Caco-2 (cell line): ENCODE results near the gene FGF1. TPM values are rescaled to one million over a fixed set of nuclear protein-coding genes. Genes with fewer than 3 reads are reported as not detected.

ENCODE experiments used
- BruUV-seq: library from RNA; stranded (reverse); fragments of 400-500 nt; replicated peaks from 2 replicates; lab custom pipeline; 2021; lab: Mats Ljungman, UMichigan
- CTCF ChIA-PET: fragments of 300-600 bp; sonication (Branson Sonifier 250); formaldehyde crosslinking; loops from one replicate; lab custom pipeline; 2022; ENCODE audit warnings: antibody characterized with exemption; lab: Charles Lee
- POLR2A ChIA-PET: fragments of 300-600 bp; sonication (Branson Sonifier 250); formaldehyde crosslinking; loops from one replicate; lab custom pipeline; 2022; ENCODE audit warnings: antibody characterized with exemption; lab: Charles Lee
- DNase-seq, 2 experiments: peaks; one replicate each; pipeline versions ENCODE4 v3.0.0 to v3.0.0-alpha.2; 2020 to 2022
- H3K27me3 ChIP-seq: replicated peaks from 2 replicates; pipeline ENCODE4 v1.6.0; 2011; ENCODE audit warnings: low read length; ENCODE audit not compliant: control insufficient read depth, insufficient read depth
- H3K36me3 ChIP-seq: 2 replicates; pipeline ENCODE4 v1.5.1; 2011; ENCODE audit warnings: low read length; ENCODE audit not compliant: control insufficient read depth, insufficient read depth
- H3K4me1 ChIP-seq: fragments of 250-450 bp; sonication (Bioruptor Pico); 2 replicates; pipeline ENCODE4 v1.5.1; 2020; ENCODE audit warnings: mild to moderate bottlenecking
- H3K4me3 ChIP-seq: 2 replicates; pipeline ENCODE4 v1.5.1; 2011; ENCODE audit warnings: low read depth, mild to moderate bottlenecking, control low read depth, low read length
- H3K9me3 ChIP-seq: fragments of 250-450 bp; sonication (Bioruptor Pico); 2 replicates; pipeline ENCODE4 v1.5.1; 2020; ENCODE audit warnings: mild to moderate bottlenecking, moderate library complexity
- H3K27ac Mint-ChIP-seq: one replicate; pipeline ENCODE4 v1.8.0; 2022; ENCODE audit warnings: mixed read lengths; ENCODE audit not compliant: unreplicated experiment
- H3K27me3 Mint-ChIP-seq: one replicate; pipeline ENCODE4 v1.8.0; 2022; ENCODE audit warnings: mixed read lengths; ENCODE audit not compliant: insufficient read depth, unreplicated experiment
- H3K36me3 Mint-ChIP-seq: one replicate; pipeline ENCODE4 v1.8.0; 2022; ENCODE audit warnings: mild to moderate bottlenecking, mixed read lengths; ENCODE audit not compliant: insufficient read depth, unreplicated experiment
- H3K4me1 Mint-ChIP-seq: one replicate; pipeline ENCODE4 v1.8.0; 2022; ENCODE audit warnings: low read depth, mixed read lengths; ENCODE audit not compliant: unreplicated experiment
- H3K4me3 Mint-ChIP-seq: one replicate; pipeline ENCODE4 v1.8.0; 2022; ENCODE audit warnings: mild to moderate bottlenecking, moderate library complexity, mixed read lengths; ENCODE audit not compliant: unreplicated experiment
- H3K9me3 Mint-ChIP-seq: one replicate; pipeline ENCODE4 v1.8.0; 2022; ENCODE audit warnings: mixed read lengths; ENCODE audit not compliant: unreplicated experiment
- intact Hi-C: fragments of 100-400 bp; cut with micrococcal nuclease; formaldehyde crosslinking; loops from one replicate; pipeline ENCODE4 v1.10.0; 2022; ENCODE audit not compliant: unreplicated experiment
- total RNA-seq: library from RNA; stranded (reverse); gene quantifications from 2 replicates; pipeline ENCODE4 v1.2.3, GENCODE V29; 2022
- TF ChIP-seq, protein P1 (sequence below), 2 experiments: fragments of 200-600 bp in 1 of 2; IDR thresholded peaks; 1 replicate in 1 of 2; 2 replicates in 1 of 2; pipeline versions ENCODE4 v1.5.1 to v1.8.0; 2011 to 2022; ENCODE audit warnings: antibody characterized with exemption in 1 of 2, control low read depth in 1 of 2, inconsistent platforms in 1 of 2, low read depth in 1 of 2, low read length in 1 of 2, mild to moderate bottlenecking in 1 of 2, moderate library complexity in 1 of 2; ENCODE audit not compliant: insufficient read depth in 1 of 2, severe bottlenecking in 1 of 2, unreplicated experiment in 1 of 2

FGF1 gene
- total RNA-seq, 1 experiment from 2014 or later = not detected

DNA sequence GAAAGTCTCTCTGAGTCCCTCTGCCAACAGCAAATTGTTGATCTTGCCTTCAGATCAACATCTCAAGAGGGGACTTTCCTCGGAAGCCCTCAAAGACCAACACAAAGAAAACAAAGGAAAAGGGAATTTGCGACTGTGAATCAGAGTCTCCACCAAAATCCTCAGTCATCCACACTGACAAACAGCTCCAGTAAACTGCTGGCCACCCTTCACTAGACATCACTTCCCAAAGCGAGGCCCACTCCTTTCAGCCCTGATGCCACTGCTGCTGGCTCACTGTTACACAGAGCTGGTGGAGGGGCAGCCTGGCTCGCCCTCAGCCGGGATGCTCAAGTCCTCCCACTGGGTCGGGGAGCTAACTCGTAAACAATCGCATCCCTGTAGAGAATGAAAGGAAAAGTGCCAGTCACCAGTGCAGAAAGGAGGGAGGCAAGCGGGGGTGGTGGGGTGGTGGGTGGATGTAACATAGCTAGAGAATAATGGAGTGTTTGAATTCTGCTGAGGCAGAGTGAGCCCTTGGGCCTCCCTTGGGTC, 1.3 kb downstream of the FGF1 start:
- POLR2A ChIA-PET = no interaction called here
- no peak overlapping the region for H3K4me3 ChIP-seq
- no TSS peak for BruUV-seq
- no peaks in the 10 kb centered on the region for H3K27me3 Mint-ChIP-seq
- H3K4me1 ChIP-seq = peaks cover 25% of the 10 kb centered on the region
- H3K9me3 Mint-ChIP-seq = no peaks in the 10 kb centered on the region
- intact Hi-C loops = no loop called here
- H3K36me3 ChIP-seq = no peaks in the 10 kb centered on the region
- CTCF ChIA-PET = interaction anchor here (1.2 to 2.6 kb wide), 2 partner anchors 15 to 29 kb away, joined by 4 to 9 read pairs; no protein-coding TSS in a partner anchor
- TF ChIP-seq, protein P1, sequence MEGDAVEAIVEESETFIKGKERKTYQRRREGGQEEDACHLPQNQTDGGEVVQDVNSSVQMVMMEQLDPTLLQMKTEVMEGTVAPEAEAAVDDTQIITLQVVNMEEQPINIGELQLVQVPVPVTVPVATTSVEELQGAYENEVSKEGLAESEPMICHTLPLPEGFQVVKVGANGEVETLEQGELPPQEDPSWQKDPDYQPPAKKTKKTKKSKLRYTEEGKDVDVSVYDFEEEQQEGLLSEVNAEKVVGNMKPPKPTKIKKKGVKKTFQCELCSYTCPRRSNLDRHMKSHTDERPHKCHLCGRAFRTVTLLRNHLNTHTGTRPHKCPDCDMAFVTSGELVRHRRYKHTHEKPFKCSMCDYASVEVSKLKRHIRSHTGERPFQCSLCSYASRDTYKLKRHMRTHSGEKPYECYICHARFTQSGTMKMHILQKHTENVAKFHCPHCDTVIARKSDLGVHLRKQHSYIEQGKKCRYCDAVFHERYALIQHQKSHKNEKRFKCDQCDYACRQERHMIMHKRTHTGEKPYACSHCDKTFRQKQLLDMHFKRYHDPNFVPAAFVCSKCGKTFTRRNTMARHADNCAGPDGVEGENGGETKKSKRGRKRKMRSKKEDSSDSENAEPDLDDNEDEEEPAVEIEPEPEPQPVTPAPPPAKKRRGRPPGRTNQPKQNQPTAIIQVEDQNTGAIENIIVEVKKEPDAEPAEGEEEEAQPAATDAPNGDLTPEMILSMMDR (IDR thresholded peaks at IDR 0.05; ENCODE audit: insufficient read depth in 1 of 2, low read depth in 1 of 2, low read length in 1 of 2, severe bottlenecking in 1 of 2, unreplicated experiment in 1 of 2) = no peak
- no peak overlapping the region for H3K4me3 Mint-ChIP-seq
- no peak overlapping the region for H3K27ac Mint-ChIP-seq
- H3K36me3 Mint-ChIP-seq = no peaks in the 10 kb centered on the region
- H3K9me3 ChIP-seq = no peaks in the 10 kb centered on the region
- H3K27me3 ChIP-seq = no peaks in the 10 kb centered on the region
- peaks cover 23% of the 10 kb centered on the region for H3K4me1 Mint-ChIP-seq
- no peak for DNase-seq

DNA sequence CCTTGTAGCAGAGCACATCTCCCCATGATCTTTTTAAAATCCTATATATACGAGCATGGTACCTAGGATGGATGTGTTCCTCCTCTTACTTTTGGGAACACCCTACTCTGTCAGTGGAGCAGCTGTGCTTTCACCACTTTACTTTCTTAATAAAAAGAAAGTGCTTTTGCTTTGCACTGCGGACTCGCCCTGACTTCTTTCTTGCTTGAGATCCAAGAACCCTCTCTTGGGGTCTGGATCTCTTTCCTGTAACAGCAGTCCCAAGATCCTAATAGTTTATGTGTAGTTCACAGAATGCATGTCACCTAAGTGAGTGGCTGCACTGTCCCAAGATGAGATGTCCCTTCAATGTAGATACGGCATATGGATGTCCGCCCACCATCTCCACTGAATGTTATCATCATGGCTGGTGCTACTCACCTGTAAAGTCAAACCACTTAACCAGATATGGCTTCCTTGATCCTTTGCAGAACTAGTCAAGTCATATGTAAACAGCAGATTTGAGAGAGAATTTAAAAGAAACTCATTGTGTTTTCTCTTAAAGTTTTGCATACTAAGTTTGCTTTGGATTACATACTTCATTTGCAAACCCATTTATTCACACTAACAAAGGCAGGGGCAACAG, 1.9 kb downstream of the FGF1 start:
- Histone ChIP-seq H3K27me3 (no peaks in the 10 kb centered on the region), H3K9me3 (no peaks in the 10 kb centered on the region), H3K4me1 (peaks cover 25% of the 10 kb centered on the region), H3K4me3 (no peak overlapping the region), H3K36me3 (no peaks in the 10 kb centered on the region)
- BruUV-seq = no TSS peak
- Mint-ChIP-seq H3K27ac (no peak overlapping the region), H3K4me3 (no peak overlapping the region), H3K27me3 (no peaks in the 10 kb centered on the region), H3K9me3 (no peaks in the 10 kb centered on the region), H3K4me1 (peaks cover 23% of the 10 kb centered on the region), H3K36me3 (no peaks in the 10 kb centered on the region)
- ChIA-PET POLR2A (no interaction called here), CTCF (no interaction called here)
- intact Hi-C loops = no loop called here
- TF ChIP-seq, protein P1 (IDR thresholded peaks at IDR 0.05; ENCODE audit: insufficient read depth in 1 of 2, low read depth in 1 of 2, low read length in 1 of 2, severe bottlenecking in 1 of 2, unreplicated experiment in 1 of 2) = no peak
- no peak for DNase-seq

DNA sequence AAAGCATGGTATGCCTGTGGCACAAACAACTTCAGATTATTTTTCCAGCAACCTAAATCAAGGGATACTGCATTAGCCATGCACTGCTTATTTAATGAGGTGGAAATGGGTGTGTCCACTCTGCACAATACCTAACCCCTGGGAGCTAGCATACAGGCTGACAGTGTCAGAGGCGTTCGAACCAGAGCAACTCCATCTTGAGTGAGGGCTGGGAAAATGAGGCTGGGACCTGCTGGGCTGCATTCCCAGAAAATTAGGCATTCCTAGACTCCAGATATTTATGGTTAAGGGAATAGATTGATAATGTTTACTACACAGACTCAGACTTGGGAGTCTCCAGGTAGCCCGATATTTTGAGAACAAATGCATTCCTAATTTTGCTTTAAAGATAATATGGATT, 2.8 kb downstream of the FGF1 start:
- no peak for DNase-seq
- intact Hi-C loops = no loop called here
- Mint-ChIP-seq H3K9me3 (no peaks in the 10 kb centered on the region), H3K36me3 (no peaks in the 10 kb centered on the region), H3K27me3 (no peaks in the 10 kb centered on the region), H3K27ac (no peak overlapping the region), H3K4me1 (peaks cover 23% of the 10 kb centered on the region), H3K4me3 (no peak overlapping the region)
- no TSS peak for BruUV-seq
- no peaks in the 10 kb centered on the region for H3K9me3 ChIP-seq
- H3K4me3 ChIP-seq = no peak overlapping the region
- H3K27me3 ChIP-seq = no peaks in the 10 kb centered on the region
- TF ChIP-seq, protein P1 (IDR thresholded peaks at IDR 0.05; ENCODE audit: insufficient read depth in 1 of 2, low read depth in 1 of 2, low read length in 1 of 2, severe bottlenecking in 1 of 2, unreplicated experiment in 1 of 2) = no peak
- CTCF ChIA-PET = no interaction called here
- peaks cover 25% of the 10 kb centered on the region for H3K4me1 ChIP-seq
- H3K36me3 ChIP-seq = no peaks in the 10 kb centered on the region
- POLR2A ChIA-PET = no interaction called here
